ENCODE measurements around the gene EPHA8. TPM values are rescaled to one million over a fixed set of nuclear protein-coding genes. Genes with fewer than 3 reads are reported as not detected.

EPHA8 gene
- total and polyA plus RNA-seq, 2 donors: not detected

DNA sequence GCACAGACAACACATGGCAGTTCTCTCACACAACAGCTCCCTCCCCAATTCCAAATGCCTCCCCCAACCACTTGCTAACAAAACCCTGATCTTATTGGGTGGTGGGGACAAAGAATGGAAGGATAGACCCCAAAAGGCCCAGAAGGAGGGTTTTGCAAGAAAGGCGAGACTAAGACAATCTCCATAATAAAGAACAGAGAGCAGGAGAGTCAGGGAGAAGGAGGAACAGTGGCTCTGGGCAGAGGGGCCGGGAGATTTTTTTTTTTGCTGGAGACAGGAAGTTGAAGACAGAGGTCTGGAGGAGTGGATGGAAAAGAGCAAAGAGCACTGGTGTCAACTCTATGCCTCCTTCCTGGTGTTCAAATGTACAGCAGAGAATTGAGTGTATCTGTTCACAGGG lies 66.6 kb downstream of the EPHA8 start:
- no peaks in the 10 kb centered on the region for H3K4me1 ChIP-seq (ENCODE audit: insufficient read depth)
- no peak for DNase-seq (ENCODE audit: extremely low spot score)
- H3K36me3 ChIP-seq (ENCODE audit: insufficient read depth): no peaks in the 10 kb centered on the region
- H3K27ac ChIP-seq (ENCODE audit: low read depth): no peak overlapping the region
- 28% methylated on average over 2 of the region's 2 CpGs for WGBS
- H3K4me3 ChIP-seq (ENCODE audit: low read depth, low read length): no peak overlapping the region

DNA sequence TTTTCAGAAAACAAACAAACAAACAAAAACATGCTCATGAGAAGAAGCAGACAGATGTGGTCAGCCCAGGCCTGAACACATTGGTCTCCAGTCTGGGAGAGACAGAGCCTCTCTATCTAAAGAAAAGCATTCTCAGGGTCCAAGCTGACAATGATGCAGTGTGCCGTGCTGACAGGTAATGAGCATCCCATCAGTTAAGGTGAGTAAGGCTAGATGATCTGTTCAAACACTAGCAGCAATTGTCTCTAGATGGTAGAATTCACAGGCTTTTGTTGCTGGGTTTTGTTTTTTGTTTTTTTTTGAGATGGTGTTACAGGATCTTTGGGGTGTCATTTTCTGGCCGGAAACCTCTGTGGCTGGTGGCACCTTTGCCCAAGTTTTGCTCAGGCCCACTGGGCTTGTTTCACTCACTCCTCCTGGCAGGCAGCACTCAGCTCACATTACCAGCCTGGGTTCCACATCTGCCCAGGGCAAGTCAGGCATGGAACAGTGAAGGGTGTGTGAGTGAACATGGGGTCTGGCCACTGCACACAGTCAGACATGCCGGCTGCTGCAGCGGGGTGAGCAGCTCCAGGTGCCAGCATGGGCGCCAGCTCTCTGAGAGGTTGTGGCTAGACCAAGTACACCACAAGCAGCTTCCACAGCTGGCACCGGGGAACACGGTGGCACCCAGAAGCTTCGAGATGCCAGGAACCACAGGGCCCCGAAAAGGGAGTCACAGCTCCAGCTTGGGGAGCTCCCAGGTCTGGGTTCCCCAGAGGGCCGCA lies 70.6 kb downstream of the EPHA8 start:
- H3K36me3 ChIP-seq (ENCODE audit: insufficient read depth): no peaks in the 10 kb centered on the region
- H3K27ac ChIP-seq (ENCODE audit: low read depth): no peak overlapping the region
- H3K4me3 ChIP-seq (ENCODE audit: low read depth, low read length): no peak overlapping the region
- no peak for DNase-seq (ENCODE audit: extremely low spot score)
- no peaks in the 10 kb centered on the region for H3K4me1 ChIP-seq (ENCODE audit: insufficient read depth)
- 84% methylated on average over 10 of the region's 10 CpGs for WGBS

DNA sequence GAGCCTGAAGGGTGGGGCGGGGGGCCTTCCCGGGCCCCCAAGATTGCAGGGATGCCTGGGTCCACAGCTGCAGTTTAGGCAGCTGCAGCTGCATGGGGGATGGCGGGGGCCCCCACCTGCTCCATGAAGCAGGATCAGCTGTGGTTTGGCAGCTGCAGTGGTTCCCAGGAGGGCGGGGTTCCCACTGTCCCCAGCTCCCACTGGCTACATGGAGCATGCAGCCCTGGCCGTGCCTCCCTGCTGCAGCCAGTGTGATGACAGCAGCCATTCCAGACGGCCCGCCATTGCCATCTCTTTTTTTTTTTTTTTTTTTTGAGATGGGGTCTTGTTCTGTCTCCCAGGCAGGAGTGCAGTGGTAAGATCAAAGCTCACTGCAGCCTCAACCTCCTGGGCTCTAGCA lies 72.1 kb downstream of the EPHA8 start:
- WGBS: 54% methylated on average over 7 of the region's 7 CpGs
- no peaks in the 10 kb centered on the region for H3K36me3 ChIP-seq (ENCODE audit: insufficient read depth)
- no peak for DNase-seq (ENCODE audit: extremely low spot score)
- no peaks in the 10 kb centered on the region for H3K4me1 ChIP-seq (ENCODE audit: insufficient read depth)
- H3K27ac ChIP-seq (ENCODE audit: low read depth): no peak overlapping the region
- H3K4me3 ChIP-seq (ENCODE audit: low read depth, low read length): no peak overlapping the region

DNA sequence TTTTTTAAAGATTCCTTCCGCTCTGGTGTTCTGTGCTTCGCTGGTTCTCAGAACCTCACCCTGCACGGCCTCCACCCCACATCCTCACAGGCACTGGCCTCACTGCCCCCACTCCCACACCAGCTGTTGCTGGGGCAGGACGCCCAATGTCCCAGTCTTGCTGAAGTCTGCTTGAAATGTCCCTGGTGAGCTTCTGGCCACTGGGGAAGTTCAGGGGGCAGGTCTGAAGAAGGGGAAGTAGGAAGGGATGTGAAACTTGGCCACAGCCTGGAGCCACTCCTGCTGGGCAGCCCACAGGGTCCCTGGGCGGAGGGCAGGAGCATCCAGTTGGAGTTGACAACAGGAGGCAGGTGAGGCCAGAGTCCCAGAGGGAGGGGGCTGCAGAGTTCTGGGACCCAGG lies 73.1 kb downstream of the EPHA8 start, which contains the start of gene C1QA:
Gene C1QA, plus strand, starts transcription at position 276 of the 400 bp plus-strand sequence. CDS start 989 bp downstream, outside the sequence.
- Histone ChIP-seq H3K4me1 (ENCODE audit: insufficient read depth) (no peaks in the 10 kb centered on the region), H3K4me3 (ENCODE audit: low read depth, low read length) (no peak within 1 kb of the TSS), H3K27ac (ENCODE audit: low read depth) (no peak within 1 kb of the TSS), H3K36me3 (ENCODE audit: insufficient read depth) (no peaks in the 10 kb centered on the region)
- 45% methylated on average over 5 of the region's 5 CpGs for WGBS
- no peak for DNase-seq (ENCODE audit: extremely low spot score)

DNA sequence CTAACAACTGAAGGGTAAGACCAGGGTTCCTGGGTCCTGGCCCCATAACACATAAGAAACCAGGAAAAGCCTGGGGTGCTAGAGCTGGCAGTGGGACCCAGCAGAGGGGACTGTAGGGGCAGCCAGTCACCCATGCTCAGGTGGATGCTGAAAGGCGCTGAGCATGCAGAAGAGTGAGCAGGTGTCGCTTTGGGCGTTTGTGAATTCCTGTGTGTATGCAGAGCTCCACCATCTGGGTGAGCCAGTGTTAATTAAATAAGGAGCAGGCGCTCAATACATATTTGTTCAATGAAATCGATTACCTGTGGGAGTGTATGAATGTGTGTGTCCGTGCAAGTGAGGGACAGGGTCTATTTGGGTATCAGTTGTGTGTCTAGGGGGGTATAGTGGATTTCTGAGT lies 73.6 kb downstream of the EPHA8 start:
- no peak overlapping the region for H3K4me3 ChIP-seq (ENCODE audit: low read depth, low read length)

DNA sequence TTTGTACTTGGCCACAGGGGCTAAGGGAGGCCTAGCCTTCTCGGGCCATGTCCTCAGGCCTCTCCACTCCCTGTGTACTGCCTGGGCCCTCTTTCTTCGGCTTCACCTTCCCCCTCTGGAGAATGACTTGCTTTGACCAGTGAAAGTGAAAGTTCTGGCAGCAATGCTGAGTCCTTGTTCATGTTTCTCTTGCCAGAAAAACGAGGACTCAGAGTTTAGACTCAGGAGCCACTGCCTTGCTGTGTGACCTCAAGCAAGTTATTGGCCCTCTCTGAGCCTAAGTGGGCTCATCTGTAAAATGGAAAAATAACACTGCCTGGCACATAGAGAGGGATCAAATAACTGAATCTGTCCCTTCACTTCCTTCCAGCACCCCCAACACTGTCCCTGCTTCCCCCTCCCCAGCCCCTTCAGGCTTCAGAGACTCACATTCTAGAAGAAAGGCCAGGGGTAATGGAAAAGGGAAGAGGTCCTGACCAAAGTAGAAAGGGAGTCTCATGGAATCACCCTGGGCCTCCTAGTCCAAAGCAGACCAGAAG lies 74.7 kb downstream of the EPHA8 start:
- 68% methylated on average over 3 of the region's 3 CpGs for WGBS

More for the DNA sequence above, 73.6 kb downstream of the EPHA8 start:
- no peaks in the 10 kb centered on the region for H3K4me1 ChIP-seq (ENCODE audit: insufficient read depth)
- no peak overlapping the region for H3K27ac ChIP-seq (ENCODE audit: low read depth)
- no peak for DNase-seq (ENCODE audit: extremely low spot score)
- H3K36me3 ChIP-seq (ENCODE audit: insufficient read depth): no peaks in the 10 kb centered on the region
- 86% methylated on average over 6 of the region's 6 CpGs for WGBS

DNA sequence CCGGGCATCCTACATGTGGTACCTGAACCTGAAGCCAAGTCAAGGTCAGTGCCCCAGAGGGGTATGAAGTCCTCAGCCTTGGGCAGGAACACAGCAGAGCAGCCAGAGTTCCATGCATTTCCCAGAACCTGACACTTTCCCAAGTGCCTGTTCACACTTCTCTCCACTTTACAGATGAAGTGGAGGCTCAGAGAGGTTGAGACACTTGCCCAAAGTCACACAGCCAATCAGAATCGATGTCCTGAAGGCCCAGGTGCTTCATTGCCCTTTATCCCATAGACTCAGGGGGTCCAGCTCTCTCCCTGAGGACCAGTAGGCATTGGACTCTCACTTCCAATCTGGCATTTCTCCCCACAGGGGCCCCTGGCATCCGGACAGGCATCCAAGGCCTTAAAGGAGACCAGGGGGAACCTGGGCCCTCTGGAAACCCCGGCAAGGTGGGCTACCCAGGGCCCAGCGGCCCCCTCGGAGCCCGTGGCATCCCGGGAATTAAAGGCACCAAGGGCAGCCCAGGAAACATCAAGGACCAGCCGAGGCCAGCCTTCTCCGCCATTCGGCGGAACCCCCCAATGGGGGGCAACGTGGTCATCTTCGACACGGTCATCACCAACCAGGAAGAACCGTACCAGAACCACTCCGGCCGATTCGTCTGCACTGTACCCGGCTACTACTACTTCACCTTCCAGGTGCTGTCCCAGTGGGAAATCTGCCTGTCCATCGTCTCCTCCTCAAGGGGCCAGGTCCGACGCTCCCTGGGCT lies 75.4 kb downstream of the EPHA8 start:
- no peaks in the 10 kb centered on the region for H3K4me1 ChIP-seq (ENCODE audit: insufficient read depth)
- H3K36me3 ChIP-seq (ENCODE audit: insufficient read depth): no peaks in the 10 kb centered on the region
- DNase-seq (ENCODE audit: extremely low spot score): no peak
- no peak overlapping the region for H3K27ac ChIP-seq (ENCODE audit: low read depth)
- 80% methylated on average over 23 of the region's 23 CpGs for WGBS
- no peak overlapping the region for H3K4me3 ChIP-seq (ENCODE audit: low read depth, low read length)

More for the DNA sequence above, 74.7 kb downstream of the EPHA8 start:
- no peak for DNase-seq (ENCODE audit: extremely low spot score)
- Histone ChIP-seq H3K4me3 (ENCODE audit: low read depth, low read length) (no peak overlapping the region), H3K4me1 (ENCODE audit: insufficient read depth) (no peaks in the 10 kb centered on the region), H3K36me3 (ENCODE audit: insufficient read depth) (no peaks in the 10 kb centered on the region), H3K27ac (ENCODE audit: low read depth) (no peak overlapping the region)

DNA sequence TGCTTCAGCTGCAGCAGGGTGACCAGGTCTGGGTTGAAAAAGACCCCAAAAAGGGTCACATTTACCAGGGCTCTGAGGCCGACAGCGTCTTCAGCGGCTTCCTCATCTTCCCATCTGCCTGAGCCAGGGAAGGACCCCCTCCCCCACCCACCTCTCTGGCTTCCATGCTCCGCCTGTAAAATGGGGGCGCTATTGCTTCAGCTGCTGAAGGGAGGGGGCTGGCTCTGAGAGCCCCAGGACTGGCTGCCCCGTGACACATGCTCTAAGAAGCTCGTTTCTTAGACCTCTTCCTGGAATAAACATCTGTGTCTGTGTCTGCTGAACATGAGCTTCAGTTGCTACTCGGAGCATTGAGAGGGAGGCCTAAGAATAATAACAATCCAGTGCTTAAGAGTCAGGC lies 76.0 kb downstream of the EPHA8 start:
- Histone ChIP-seq H3K36me3 (ENCODE audit: insufficient read depth) (no peaks in the 10 kb centered on the region), H3K4me1 (ENCODE audit: insufficient read depth) (no peaks in the 10 kb centered on the region), H3K27ac (ENCODE audit: low read depth) (no peak overlapping the region), H3K4me3 (ENCODE audit: low read depth, low read length) (no peak overlapping the region)
- no peak for DNase-seq (ENCODE audit: extremely low spot score)
- WGBS: 35% methylated on average over 8 of the region's 8 CpGs

DNA sequence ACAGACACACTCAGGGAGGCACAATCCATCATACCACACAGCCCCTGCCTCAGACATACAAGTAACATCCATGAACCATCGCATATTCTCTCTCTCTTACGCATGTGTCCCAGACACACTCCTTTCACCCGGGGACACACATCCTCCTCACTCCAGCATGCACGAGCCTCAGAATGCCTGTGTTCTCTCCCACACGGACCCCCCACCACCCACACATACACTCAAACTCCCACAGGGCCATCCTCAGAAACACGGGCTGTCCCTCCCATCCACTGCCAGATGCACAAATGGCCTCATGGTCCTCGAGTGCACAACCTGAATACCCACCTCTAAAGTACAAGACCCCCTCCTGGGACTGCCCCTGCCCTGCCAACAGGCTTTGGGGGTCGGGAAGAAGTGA lies 78.0 kb downstream of the EPHA8 start:
- Histone ChIP-seq H3K4me1 (ENCODE audit: insufficient read depth) (no peaks in the 10 kb centered on the region), H3K4me3 (ENCODE audit: low read depth, low read length) (no peak overlapping the region), H3K36me3 (ENCODE audit: insufficient read depth) (no peaks in the 10 kb centered on the region), H3K27ac (ENCODE audit: low read depth) (no peak overlapping the region)
- WGBS: 68% methylated on average over 8 of the region's 8 CpGs
- DNase-seq (ENCODE audit: extremely low spot score): no peak

DNA sequence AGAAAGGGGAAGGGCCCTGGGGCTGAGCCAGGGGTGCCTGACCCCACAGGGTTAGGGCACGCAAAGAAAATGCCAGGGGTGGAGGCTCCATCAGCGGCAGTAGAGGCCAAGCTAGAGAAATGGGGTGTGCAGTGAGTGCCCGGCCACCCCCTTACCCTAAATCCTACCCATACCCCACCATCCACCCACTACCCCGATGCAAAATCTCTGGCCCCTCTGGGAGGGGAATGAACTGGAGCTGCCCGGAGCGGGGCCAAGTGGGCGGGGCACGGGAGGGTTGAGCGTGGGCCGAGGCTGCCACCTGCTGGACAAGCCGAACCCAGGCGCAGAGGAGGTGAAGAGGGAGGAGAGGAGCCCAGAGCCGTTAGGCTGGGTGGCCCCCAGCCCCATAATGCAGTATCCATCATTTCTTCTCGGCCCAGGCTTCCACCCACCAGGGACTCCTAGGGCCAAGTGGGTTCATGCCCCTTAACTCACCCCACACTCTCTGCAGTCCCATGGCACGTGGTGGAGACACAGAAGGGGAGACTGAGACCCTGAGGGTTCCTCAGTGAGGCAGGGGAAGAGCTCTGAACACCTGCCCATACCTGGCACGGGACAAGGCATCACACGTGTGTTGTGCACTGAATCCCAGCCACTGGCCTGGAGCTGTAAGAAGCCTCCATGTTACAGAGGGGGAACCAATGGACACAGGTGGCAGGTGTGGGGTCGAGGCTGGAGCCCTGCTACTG lies 78.8 kb downstream of the EPHA8 start:
- no peak for DNase-seq (ENCODE audit: extremely low spot score)
- Histone ChIP-seq H3K4me3 (ENCODE audit: low read depth, low read length) (no peak overlapping the region), H3K36me3 (ENCODE audit: insufficient read depth) (no peaks in the 10 kb centered on the region), H3K4me1 (ENCODE audit: insufficient read depth) (no peaks in the 10 kb centered on the region), H3K27ac (ENCODE audit: low read depth) (no peak overlapping the region)
- 9% methylated on average over 18 of the region's 18 CpGs for WGBS

DNA sequence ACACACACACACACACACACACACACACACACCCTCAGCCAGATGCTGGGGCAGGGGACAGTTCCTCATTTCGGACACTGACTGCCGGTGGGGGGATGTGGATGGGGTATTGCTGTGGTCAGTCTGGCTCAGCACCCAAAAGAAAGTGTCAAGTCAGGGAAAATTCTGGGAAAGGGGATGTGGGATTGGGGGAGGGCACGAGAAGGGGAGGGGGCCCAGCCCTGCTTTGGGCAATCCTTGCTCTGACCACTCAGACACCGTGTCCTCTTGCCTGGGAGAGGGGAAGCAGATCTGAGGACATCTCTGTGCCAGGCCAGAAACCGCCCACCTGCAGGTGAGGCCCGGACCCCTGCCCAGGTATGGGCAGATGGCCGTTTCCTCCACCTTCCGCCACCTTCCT lies 80.1 kb downstream of the EPHA8 start, which contains the start of gene C1QC:
Gene C1QC, plus strand, starts transcription at position 253 of the 400 bp plus-strand sequence. CDS start 391 bp downstream, outside the sequence.
- Histone ChIP-seq H3K27ac (ENCODE audit: low read depth) (no peak within 1 kb of the TSS), H3K4me3 (ENCODE audit: low read depth, low read length) (no peak within 1 kb of the TSS), H3K4me1 (ENCODE audit: insufficient read depth) (no peaks in the 10 kb centered on the region), H3K36me3 (ENCODE audit: insufficient read depth) (no peaks in the 10 kb centered on the region)
- DNase-seq (ENCODE audit: extremely low spot score): no peak
- WGBS: 78% methylated on average over 8 of the region's 8 CpGs

DNA sequence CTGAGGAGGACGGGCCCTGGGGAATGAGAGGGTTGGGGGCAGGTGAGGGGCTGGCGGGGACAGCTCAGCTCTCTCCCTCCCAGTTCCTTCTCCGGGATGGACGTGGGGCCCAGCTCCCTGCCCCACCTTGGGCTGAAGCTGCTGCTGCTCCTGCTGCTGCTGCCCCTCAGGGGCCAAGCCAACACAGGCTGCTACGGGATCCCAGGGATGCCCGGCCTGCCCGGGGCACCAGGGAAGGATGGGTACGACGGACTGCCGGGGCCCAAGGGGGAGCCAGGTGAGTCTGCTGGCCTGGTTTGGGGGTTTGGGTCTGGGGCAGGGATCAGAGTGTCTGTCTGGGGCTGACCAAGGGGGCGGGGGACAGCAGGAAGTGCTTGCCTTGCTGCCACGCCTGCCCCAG lies 80.6 kb downstream of the EPHA8 start:
- Histone ChIP-seq H3K36me3 (ENCODE audit: insufficient read depth) (no peaks in the 10 kb centered on the region), H3K4me1 (ENCODE audit: insufficient read depth) (no peaks in the 10 kb centered on the region), H3K4me3 (ENCODE audit: low read depth, low read length) (no peak overlapping the region), H3K27ac (ENCODE audit: low read depth) (no peak overlapping the region)
- WGBS: 82% methylated on average over 12 of the region's 12 CpGs
- DNase-seq (ENCODE audit: extremely low spot score): no peak

DNA sequence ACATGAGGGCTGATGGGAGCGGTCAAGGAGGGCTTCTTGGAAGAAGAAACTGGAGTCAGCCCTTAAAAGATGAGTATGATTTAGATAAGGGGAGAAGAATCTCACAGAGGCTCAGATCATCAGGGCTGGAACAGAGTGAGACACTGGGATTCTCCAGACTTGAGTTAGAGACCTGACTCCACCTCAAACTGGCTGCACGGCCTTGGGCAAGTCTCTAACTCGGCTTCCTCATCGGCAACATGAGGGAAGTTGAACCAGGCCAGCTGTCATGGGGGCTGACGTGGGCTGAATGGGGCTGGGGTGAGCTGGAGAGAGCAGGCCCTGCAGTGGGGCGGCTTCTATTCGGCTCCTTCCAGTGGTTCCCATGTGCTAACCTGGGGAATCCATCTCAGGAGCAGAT lies 82.6 kb downstream of the EPHA8 start:
- WGBS: 63% methylated on average over 7 of the region's 7 CpGs
- no peak for DNase-seq (ENCODE audit: extremely low spot score)
- Histone ChIP-seq H3K4me1 (ENCODE audit: insufficient read depth) (no peaks in the 10 kb centered on the region), H3K27ac (ENCODE audit: low read depth) (no peak overlapping the region), H3K4me3 (ENCODE audit: low read depth, low read length) (no peak overlapping the region), H3K36me3 (ENCODE audit: insufficient read depth) (no peaks in the 10 kb centered on the region)

All from urinary bladder (tissue), 4 donors.